Endothelial cell of umbilical vein (primary cell): Measurements from ENCODE around the gene CARD11. TPM values are rescaled to one million over a fixed set of nuclear protein-coding genes. Genes with fewer than 3 reads are reported as not detected.

Experiments used
- BruUV-seq: library from RNA; stranded (reverse); fragments of 400-500 nt; replicated peaks from 2 replicates; lab custom pipeline; 2021; lab: Mats Ljungman, UMichigan
- CTCF ChIA-PET: fragments of 300-600, 350-600 bp; sonication (Branson Sonifier 250); formaldehyde crosslinking; loops from one replicate; lab custom pipeline; 2021; ENCODE audit warnings: antibody characterized with exemption, inconsistent platforms; lab: Charles Lee
- POLR2A ChIA-PET: fragments of 300-600, 350-600 bp; sonication (Branson Sonifier 250); formaldehyde crosslinking; loops from one replicate; lab custom pipeline; 2021; ENCODE audit warnings: antibody characterized with exemption, inconsistent platforms; lab: Charles Lee
- DNase-seq: peaks from one replicate; pipeline ENCODE4 v3.0.0-alpha.2; 2011; ENCODE audit warnings: low read depth, low spot score
- FAIRE-seq: peaks from 2 replicates; lab custom pipeline; 2011; peaks lifted over from hg19 to GRCh38; lab: Jason Lieb, UNC
- H2AFZ ChIP-seq: 2 replicates; pipeline ENCODE4 v1.6.0; 2012; ENCODE audit warnings: low read depth, low read length, control low read depth, inconsistent platforms
- H3K27ac ChIP-seq: 2 replicates; pipeline ENCODE4 v1.5.1; 2011; ENCODE audit warnings: low read depth, mild to moderate bottlenecking, control low read depth, low read length, moderate library complexity; ENCODE audit not compliant: insufficient read depth
- H3K27me3 ChIP-seq, 2 experiments: 2 replicates each; pipeline versions ENCODE4 v1.6.0 to v1.6.1; 2011; ENCODE audit warnings: low read length in 2 of 2, mixed read lengths in 1 of 2; ENCODE audit not compliant: control insufficient read depth in 2 of 2, insufficient read depth in 2 of 2
- H3K36me3 ChIP-seq, 2 experiments: 2 replicates in 1 of 2; 3 replicates in 1 of 2; pipeline ENCODE4 v1.5.1; 2011; ENCODE audit warnings: low read length in 2 of 2, mild to moderate bottlenecking in 1 of 2, moderate library complexity in 1 of 2; ENCODE audit not compliant: control insufficient read depth in 2 of 2, insufficient read depth in 2 of 2; ENCODE audit errors: extremely low read depth in 1 of 2
- H3K4me1 ChIP-seq: 3 replicates; pipeline ENCODE4 v1.5.1; 2011; ENCODE audit warnings: mild to moderate bottlenecking, low read length; ENCODE audit not compliant: control insufficient read depth, insufficient read depth; ENCODE audit errors: extremely low read depth
- H3K4me2 ChIP-seq: 2 replicates; pipeline ENCODE4 v1.6.1; 2011; ENCODE audit warnings: low read length, control low read depth, mixed read lengths; ENCODE audit not compliant: insufficient read depth
- H3K4me3 ChIP-seq, 3 experiments: fragments of 200-600 bp in 1 of 3; sonication (generic), shearing (Covaris generic) in 1 of 3; replicated peaks in 1 of 3; 2 replicates each; pipeline ENCODE4 v1.5.1; 2011 to 2016; ENCODE audit warnings: control low read depth in 3 of 3, low read length in 3 of 3, mild to moderate bottlenecking in 2 of 3, inconsistent platforms in 1 of 3, low read depth in 1 of 3, moderate library complexity in 1 of 3; ENCODE audit not compliant: insufficient read depth in 1 of 3
- H3K79me2 ChIP-seq: 2 replicates; pipeline ENCODE4 v1.6.0; 2012; ENCODE audit warnings: low read length, inconsistent platforms; ENCODE audit not compliant: control insufficient read depth, insufficient read depth
- H3K9ac ChIP-seq: replicated peaks from 2 replicates; pipeline ENCODE3; 2011; ENCODE audit warnings: low read length, control low read depth; ENCODE audit not compliant: insufficient read depth; ENCODE audit errors: extremely low read depth
- H3K9me1 ChIP-seq: replicated peaks from 3 replicates; pipeline ENCODE4 v1.6.0; 2011; ENCODE audit warnings: mild to moderate bottlenecking, low read length; ENCODE audit not compliant: control insufficient read depth, insufficient read depth; ENCODE audit errors: extremely low read depth
- H3K9me3 ChIP-seq: replicated peaks from 2 replicates; pipeline ENCODE4 v1.5.1; 2012; ENCODE audit warnings: low read length, inconsistent platforms; ENCODE audit not compliant: control insufficient read depth, insufficient read depth
- H4K20me1 ChIP-seq: replicated peaks from 2 replicates; pipeline ENCODE3; 2011; ENCODE audit warnings: mild to moderate bottlenecking, low read length; ENCODE audit not compliant: control insufficient read depth, insufficient read depth; ENCODE audit errors: extremely low read depth
- EZH2 ChIP-seq: IDR thresholded peaks from 2 replicates; pipeline ENCODE4 v1.6.1; 2012; ENCODE audit warnings: borderline replicate concordance, low read depth, mild to moderate bottlenecking, moderate library complexity, low read length, inconsistent platforms; ENCODE audit not compliant: severe bottlenecking
- FOS ChIP-seq: IDR thresholded peaks from 2 replicates; pipeline ENCODE4 v1.6.1; 2011; ENCODE audit warnings: mild to moderate bottlenecking, low read length, moderate library complexity, borderline replicate concordance; ENCODE audit not compliant: insufficient read depth
- GATA2 ChIP-seq: IDR thresholded peaks from 2 replicates; pipeline ENCODE4 v1.7.0; 2011; ENCODE audit warnings: low read depth, mild to moderate bottlenecking, moderate library complexity, mixed read lengths, low read length; ENCODE audit not compliant: insufficient read length, insufficient read depth
- JUN ChIP-seq: IDR thresholded peaks from 2 replicates; pipeline ENCODE4 v1.6.1; 2011; ENCODE audit warnings: borderline replicate concordance, low read depth; ENCODE audit not compliant: insufficient read length, insufficient read depth
- MYC ChIP-seq: IDR thresholded peaks from one replicate; pipeline ENCODE4 v1.6.1; 2011; ENCODE audit warnings: mild to moderate bottlenecking, low read depth, low read length
- POLR2A ChIP-seq: IDR thresholded peaks from 2 replicates; pipeline ENCODE4 v1.6.1; 2012; ENCODE audit warnings: low read depth, mild to moderate bottlenecking, control low read depth, low read length
- POLR2AphosphoS5 ChIP-seq: IDR thresholded peaks from 2 replicates; pipeline ENCODE4 v1.6.1; 2012; ENCODE audit warnings: low read depth, mild to moderate bottlenecking, control low read depth, low read length, moderate library complexity; ENCODE audit not compliant: insufficient read depth
- dilution Hi-C: fragments of 300-500 bp; cut with MboI; formaldehyde crosslinking; loops from one replicate; pipeline ENCODE4 v1.15.0; 2019; ENCODE audit warnings: low sequenced_read_pairs; ENCODE audit not compliant: extremely low pct_ligation_motif_present
- intact Hi-C: fragments of 100-400 bp; cut with micrococcal nuclease; formaldehyde crosslinking; loops from one replicate; pipeline ENCODE4 v1.10.0; 2022
- polyA plus RNA-seq, 4 experiments: library from polyadenylated mRNA; depleted of rRNA in 3 of 4; stranded (reverse) in 3 of 4; unstranded in 1 of 4; fragments of >200 nt; gene quantifications; 2 replicates each; pipeline versions ENCODE4 v1.2.1 to v1.2.3, GENCODE V29; 2011 to 2012; ENCODE audit warnings: missing spikeins in 1 of 4
- total RNA-seq: library from RNA; stranded (reverse); gene quantifications from 2 replicates; pipeline ENCODE4 v1.2.3, GENCODE V29; 2021
- TF ChIP-seq, protein P1 (sequence below): IDR thresholded peaks from 2 replicates; pipeline ENCODE4 v1.6.1; 2011; ENCODE audit not compliant: insufficient read depth, insufficient read length
- TF ChIP-seq, protein P2 (sequence below), 2 donors: IDR thresholded peaks; 1 replicate in 1 of 2; 2 replicates in 1 of 2; pipeline ENCODE4 v1.5.1; 2011; ENCODE audit warnings: low read length in 2 of 2, mild to moderate bottlenecking in 2 of 2, moderate library complexity in 2 of 2, control low read depth in 1 of 2, inconsistent platforms in 1 of 2, low read depth in 1 of 2; ENCODE audit not compliant: insufficient read depth in 1 of 2; ENCODE audit errors: extremely low read depth in 1 of 2

The CARD11 gene
- total and polyA plus RNA-seq, 2 donors (not counting 3 experiments of a cell fraction or from before 2014, with no cell fraction given) = 20.4 to 41.8 TPM

DNA sequence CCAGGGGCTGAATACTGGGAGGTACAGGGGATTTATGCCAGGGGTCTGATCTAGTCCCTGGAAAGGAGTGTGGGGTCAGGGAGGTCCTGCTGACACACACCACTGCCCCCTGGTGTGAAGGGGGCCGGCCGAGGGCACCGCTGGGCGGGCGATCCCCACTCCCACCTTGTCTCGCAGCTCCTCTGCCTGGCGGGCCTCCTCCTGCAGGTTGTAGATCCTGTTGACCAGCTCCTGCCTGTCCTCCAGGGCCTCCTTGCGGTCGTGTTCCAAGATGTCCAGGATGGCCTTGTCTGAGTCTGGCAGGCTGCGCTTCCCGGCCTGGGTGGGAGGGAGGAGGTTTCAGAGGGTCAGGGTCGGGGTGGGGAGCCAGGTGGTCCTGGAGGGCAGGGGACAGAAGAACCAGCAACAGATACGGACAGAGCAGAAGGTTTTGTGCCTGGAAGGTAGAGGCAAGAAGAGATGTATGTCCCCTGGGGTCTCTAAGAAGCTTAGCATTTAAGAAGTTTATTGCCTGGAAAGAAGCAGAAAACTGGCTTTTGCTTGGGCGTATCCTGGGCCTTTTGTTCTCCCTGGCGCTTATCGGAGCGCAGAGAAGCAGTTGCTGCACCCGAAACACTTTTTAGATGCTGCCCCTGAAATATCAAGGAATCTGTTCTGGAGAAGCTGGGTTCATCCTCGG lies 105.0 kb downstream of the CARD11 start:
- dilution Hi-C loops = no loop called here
- BruUV-seq = no TSS peak
- Histone ChIP-seq H3K9ac (no peak overlapping the region), H2AFZ (no peak overlapping the region), H3K9me3 (no peaks in the 10 kb centered on the region), H3K27ac (no peak overlapping the region), H3K36me3 (peaks cover 0 to 6% of the 10 kb centered on the region in 2 experiments), H3K9me1 (no peaks in the 10 kb centered on the region), H3K4me3 (no peak overlapping the region), H3K27me3 (no peaks in the 10 kb centered on the region), H3K4me1 (peaks cover 4% of the 10 kb centered on the region), H3K4me2 (no peak overlapping the region), H3K79me2 (no peaks in the 10 kb centered on the region), H4K20me1 (no peaks in the 10 kb centered on the region)
- TF ChIP-seq FOS (no peak), JUN (no peak), POLR2AphosphoS5 (no peak), POLR2A (no peak), GATA2 (no peak), EZH2 (no peak), MYC (no peak)
- TF ChIP-seq, protein P1, sequence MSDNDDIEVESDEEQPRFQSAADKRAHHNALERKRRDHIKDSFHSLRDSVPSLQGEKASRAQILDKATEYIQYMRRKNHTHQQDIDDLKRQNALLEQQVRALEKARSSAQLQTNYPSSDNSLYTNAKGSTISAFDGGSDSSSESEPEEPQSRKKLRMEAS = no peak
- TF ChIP-seq, protein P2, sequence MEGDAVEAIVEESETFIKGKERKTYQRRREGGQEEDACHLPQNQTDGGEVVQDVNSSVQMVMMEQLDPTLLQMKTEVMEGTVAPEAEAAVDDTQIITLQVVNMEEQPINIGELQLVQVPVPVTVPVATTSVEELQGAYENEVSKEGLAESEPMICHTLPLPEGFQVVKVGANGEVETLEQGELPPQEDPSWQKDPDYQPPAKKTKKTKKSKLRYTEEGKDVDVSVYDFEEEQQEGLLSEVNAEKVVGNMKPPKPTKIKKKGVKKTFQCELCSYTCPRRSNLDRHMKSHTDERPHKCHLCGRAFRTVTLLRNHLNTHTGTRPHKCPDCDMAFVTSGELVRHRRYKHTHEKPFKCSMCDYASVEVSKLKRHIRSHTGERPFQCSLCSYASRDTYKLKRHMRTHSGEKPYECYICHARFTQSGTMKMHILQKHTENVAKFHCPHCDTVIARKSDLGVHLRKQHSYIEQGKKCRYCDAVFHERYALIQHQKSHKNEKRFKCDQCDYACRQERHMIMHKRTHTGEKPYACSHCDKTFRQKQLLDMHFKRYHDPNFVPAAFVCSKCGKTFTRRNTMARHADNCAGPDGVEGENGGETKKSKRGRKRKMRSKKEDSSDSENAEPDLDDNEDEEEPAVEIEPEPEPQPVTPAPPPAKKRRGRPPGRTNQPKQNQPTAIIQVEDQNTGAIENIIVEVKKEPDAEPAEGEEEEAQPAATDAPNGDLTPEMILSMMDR (IDR thresholded peaks at IDR 0.05; ENCODE audit: extremely low read depth in 1 of 2, insufficient read depth in 1 of 2, low read depth in 1 of 2, low read length in 2 of 2) = no peak
- no peak for DNase-seq
- no peak for FAIRE-seq
- intact Hi-C loops = no loop called here
- ChIA-PET CTCF (interaction anchor here (1.0 to 1.2 kb wide), 2 partner anchors 10 to 16 kb away, joined by 3 to 4 read pairs; no protein-coding TSS in a partner anchor), POLR2A (no interaction called here)
